ENCODE data around the gene WNT3.

DNA sequence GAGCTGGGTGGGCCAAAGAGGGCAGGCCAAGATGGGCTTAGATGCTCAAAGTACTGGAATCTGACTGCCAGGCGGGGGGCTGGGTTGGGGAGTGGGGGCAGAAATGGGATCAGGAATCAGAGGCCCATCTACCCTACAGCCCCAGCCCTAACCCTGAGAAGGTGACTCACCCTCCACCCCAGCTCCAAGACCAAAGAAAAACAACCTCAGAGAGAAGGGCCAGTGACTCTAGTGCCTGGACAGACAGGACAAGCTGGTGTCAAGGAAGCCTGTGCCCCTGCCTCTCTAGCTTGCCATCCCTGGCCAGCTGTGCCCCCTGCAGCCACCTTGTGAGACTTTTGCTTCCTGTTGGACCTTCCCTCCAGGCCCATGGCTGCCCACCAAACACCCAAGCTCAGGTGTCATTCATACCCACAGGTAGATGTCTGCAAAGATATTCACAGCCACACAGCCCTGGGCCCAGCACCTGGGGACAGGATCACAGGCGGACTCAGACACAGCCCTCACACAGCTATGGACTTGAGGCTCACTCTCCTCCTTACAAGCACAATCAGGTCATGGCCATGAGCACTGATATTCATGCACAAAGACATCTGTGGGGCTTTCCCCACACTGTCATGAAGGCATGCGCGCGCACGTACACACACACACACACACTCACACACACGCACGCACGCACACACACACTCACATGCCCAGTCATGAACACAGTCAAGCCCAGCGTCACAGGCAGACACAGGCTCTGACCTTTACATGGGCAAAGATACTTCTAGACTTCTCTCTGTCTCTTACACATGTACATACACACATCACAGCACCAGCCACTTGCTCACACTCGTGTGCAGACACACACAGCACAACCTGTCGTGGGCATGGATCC, 2.8 kb downstream of the WNT3 start:
- TF ChIP-seq EP300 (IDR thresholded peaks at IDR 0.05; ENCODE audit: low read depth) (no peak), CTCF (IDR thresholded peaks at IDR 0.05) (no peak), POLR2AphosphoS5 (IDR thresholded peaks at IDR 0.05) (no peak), POLR2A (IDR thresholded peaks at IDR 0.05) (no peak)

Data from transverse colon (tissue), 4 donors.